H1 (cell line): ENCODE data around the gene PET100.

Source experiments
- EZH2 ChIP-seq: fragments of 200-600 bp; sonication (generic); IDR thresholded peaks from 2 replicates; pipeline ENCODE4 v1.7.1; 2012; ENCODE audit warnings: low read depth, mild to moderate bottlenecking, moderate library complexity, low read length, inconsistent platforms; ENCODE audit not compliant: severe bottlenecking
- POLR2A ChIP-seq, 2 experiments: IDR thresholded peaks; 1 replicate in 1 of 2; 2 replicates in 1 of 2; pipeline ENCODE4 v1.6.1; 2011; ENCODE audit warnings: low read depth in 2 of 2, low read length in 2 of 2, mild to moderate bottlenecking in 2 of 2; ENCODE audit errors: control extremely low read depth in 1 of 2

DNA sequence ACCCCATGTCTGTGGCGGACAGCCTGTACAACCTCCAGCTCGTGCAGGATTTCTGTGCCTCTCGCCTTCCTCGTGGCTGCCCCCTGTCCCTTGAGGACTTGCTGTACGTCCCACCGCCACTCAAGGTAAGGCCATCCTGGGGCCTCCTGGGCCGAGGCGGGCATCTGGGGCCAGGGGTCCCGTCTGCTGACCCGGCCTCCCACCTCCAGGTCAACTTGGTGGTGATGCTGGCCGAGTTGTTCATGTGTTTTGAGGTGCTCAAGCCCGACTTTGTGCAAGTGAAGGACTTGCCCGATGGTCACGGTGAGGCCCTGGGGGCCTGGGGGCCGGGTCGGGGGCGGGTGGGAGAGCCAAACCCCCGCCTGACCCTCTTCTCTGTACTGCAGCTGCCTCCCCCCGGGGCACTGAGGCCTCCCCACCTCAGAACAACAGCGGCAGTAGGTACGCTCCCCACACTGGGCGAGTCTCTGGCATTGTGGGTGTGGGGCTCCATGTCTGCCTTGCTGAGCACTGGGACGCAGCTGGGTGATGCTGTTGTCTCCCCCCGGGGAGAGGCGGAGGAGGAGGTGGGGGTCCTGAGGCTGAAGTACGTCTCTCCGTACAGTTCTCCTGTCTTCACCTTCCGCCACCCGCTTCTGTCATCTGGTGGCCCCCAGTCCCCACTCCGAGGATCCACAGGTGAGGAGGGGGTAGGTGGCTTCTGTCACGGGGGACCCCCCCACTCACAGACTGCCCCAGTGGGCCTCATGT lies 18.9 kb upstream of the PET100 start:
- TF ChIP-seq EZH2 = no peak
- no peak for TF ChIP-seq POLR2A (IDR thresholded peaks at IDR 0.05; ENCODE audit: control extremely low read depth in 1 of 2, low read depth in 2 of 2, low read length in 2 of 2)
